GM18873 (cell line): ENCODE results near the gene ZBTB18.
"Not testable (repeated sequence)": the region's sequence is repeated elsewhere in the genome, so short reads cannot be mapped to it uniquely, and the experiment has no call there.

Experiments
- ATAC-seq: cut with Tn5 transposase; IDR thresholded peaks from one replicate; pipeline ENCODE4 v1.9.1; 2021; ENCODE audit warnings: mild to moderate bottlenecking, moderate library complexity, moderate number of reproducible peaks; ENCODE audit not compliant: unreplicated experiment, low FRiP score

The ZBTB18 gene

DNA sequence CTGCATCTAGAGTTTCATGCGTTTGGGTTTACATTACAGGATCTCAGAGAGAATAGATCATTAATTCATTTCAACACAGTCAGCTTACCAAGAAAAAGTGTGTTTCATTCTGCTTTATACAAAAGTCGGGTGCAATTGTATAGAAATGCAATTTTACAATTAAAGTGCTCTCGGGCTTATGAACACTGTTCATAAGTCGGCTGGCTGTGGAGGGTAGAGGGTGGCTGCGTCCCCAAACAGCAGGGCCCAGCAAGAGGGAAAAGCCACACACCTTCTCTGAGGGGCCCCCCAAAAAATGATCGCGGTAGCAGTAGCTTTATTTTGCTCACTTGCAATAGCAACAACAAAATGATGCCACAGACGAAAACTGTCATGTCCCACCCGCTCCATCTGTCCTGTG, 13.8 kb upstream of the ZBTB18 start:
- ATAC-seq = no peak

- ATAC-seq = no peak
These were observed 9.5 kb upstream of the ZBTB18 start for GRCh38 chr1:244041466-244042120.

DNA sequence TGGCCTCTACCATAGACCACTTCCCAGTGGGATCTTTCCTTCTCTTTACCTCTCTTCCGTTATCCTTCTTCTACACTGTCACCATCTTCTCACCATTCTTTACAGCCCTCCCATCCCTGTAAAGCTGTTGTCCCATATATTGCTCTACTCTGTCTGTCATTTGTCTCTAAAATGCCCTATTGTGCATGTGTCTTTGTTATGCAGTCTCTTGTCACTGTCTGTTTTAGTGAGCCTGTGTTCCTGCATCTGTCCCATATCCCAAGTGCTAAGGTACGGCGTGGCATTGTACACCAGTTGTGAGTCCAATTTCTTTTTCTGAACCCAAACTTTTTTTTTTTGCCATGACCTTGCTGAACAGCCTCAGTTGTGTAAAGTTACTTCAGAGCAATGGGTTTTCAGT, 8.8 kb upstream of the ZBTB18 start:
- no peak for ATAC-seq

- no peak for ATAC-seq
These were observed 6.7 kb upstream of the ZBTB18 start for GRCh38 chr1:244044423-244044822.

GRCh38 chr1:244046254-244046653, 4.8 kb upstream of the ZBTB18 start:
- ATAC-seq = not testable (repeated sequence)

DNA sequence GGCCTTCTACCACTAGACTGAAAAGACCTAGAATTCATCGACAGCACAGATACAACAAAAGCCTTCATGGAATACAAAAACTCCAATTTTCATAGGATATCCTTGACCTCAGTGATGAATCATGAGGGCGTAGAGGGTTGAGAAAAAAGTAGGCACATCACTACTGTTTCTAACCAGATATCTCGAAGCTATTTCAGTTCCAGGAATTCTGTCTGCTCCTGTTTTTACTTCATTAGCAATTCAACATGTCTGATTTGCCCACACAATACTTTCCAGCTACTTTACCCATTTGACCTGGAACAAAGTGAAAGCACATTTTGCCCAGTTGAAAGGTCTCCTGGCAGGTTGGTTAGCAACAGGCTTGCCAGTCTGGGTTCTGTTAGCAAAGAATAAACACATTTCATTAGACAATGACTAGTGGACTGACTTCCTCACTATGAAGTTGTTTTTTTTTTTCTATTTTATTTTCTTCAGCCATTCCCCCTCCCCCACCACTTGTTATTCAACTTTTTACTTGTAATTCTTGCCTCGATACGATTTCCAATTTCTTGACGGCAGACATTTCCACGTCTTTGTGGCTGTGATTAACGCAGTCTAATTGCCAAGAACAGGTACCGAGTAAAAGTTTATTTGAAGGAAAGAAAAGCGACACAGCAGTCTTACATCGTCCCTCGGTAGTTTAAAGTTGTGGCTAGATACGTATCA, 4.0 kb upstream of the ZBTB18 start:
- no peak for ATAC-seq

DNA sequence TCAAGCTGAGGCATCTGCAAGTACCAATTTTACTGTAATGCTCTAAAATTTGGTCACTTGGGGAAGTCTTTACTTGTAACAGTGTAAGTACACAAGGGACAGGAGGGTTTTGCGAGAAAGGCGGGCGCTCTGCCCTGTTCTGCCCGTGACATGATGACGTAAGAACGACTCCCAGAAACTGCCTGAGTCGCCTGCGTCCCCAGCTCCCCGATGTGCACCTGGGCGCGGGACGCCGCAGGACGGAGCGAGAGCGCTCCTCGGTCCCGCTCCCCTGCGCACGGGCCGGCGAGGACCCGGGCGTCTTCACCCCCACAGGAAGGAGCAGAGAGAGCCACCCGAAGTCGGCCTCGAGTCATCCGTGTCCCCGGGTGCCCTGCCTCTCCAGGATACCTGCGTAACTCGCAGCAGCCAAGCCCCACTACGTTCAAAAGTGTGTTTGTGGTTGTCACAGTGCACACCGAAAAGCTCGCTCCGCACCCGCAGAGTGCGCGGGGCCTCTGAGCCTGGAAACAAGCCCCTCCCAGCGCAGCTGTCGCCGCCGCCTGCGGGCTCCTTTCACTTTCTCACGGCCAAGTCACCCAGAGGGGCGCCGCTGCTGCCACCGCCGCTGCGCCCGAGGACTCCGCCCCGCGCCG, 3.3 kb upstream of the ZBTB18 start:
- peak; percentile 70 for ATAC-seq

- no peak for ATAC-seq
These were observed 2.6 kb upstream of the ZBTB18 start for GRCh38 chr1:244048256-244049161.

DNA sequence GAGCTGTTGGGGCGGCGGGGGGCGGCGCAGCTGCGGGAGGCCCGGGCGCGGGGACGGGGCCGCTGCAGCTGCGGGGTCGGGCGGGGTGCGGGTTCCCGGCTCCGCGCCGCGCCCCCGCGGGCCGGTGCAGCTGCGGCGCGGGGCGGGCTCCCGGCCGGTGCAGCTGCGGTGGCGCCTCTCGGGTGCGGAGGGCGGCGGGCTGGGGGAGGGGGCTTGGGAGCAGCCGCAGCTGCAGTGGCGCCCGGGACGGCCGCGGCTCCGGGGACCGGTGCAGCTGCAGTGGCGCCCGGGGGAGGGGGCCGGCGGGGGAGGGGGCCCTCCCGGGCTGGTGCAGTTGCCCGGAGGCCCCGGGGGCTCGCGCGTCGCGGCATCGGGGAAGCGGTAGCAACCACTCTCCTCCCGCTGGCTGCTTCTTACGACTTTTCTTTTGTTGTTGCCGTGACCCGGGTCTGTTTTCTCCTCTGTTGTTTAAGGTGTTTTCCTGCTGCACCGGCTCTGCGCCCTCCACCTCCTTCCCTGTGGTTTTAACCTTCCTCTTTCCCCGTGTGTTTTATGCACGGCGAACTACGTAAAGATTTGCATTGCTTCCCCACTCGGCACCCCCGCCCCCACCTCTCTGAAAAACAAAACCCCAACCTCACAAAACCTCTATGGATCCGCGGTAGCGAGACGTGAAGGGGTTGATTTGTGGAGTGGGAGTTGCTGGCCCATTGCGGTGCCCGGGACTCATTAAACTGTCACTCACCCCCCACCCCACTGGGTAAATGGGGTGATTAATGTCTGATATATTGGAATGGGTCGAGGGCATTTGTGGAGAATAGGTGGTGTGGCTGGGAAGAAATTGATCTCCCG, 1.7 kb upstream of the ZBTB18 start:
- ATAC-seq = no peak

GRCh38 chr1:244050014-244050834, 859 bp upstream of the ZBTB18 start:
- no peak for ATAC-seq

DNA sequence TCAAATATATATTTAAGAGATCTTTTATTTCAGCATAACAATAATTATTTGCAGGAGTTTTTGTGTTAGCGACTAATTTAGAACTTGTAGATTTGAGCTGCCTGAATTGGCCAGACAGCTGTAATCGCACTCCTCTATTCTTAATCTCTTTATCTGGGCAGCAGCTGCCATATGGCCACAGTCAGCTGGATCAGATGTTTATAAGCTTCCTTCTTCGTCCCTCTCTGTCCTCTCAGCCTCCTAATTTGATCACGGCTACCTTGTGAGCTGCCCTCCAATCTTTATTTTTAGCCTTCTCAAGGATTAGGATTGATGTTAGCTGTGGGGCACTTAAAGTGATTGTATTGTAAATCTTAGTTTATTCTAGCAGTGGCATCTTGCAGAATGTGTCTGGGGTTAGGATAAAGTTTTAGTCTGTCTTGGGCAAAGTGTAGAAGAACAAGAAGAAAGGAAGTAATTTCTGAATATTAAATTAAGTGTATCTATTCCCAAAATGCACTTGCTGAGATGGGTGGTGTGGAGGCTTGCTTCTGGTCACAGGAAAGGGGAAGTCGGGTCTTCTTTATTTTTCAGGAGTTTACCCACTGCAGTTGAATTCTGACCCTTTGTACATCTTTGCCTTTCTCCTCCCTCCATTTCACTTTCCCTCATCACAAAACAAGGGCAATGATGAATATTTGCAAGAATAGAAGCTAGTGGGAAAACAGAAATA, 1.1 kb downstream of the ZBTB18 start:
- no peak for ATAC-seq

- ATAC-seq = no peak
These were observed 1.7 kb downstream of the ZBTB18 start for GRCh38 chr1:244052728-244053312.

DNA sequence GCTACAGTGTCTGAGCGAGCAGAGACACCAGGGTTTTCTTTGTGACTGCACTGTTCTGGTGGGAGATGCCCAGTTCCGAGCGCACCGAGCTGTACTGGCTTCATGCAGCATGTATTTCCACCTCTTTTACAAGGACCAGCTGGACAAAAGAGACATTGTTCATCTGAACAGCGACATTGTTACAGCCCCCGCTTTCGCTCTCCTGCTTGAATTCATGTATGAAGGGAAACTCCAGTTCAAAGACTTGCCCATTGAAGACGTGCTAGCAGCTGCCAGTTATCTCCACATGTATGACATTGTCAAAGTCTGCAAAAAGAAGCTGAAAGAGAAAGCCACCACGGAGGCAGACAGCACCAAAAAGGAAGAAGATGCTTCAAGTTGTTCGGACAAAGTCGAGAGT, 2.7 kb downstream of the ZBTB18 start:
- ATAC-seq = no peak

- ATAC-seq = no peak
These were observed 3.3 kb downstream of the ZBTB18 start for GRCh38 chr1:244054247-244054923.

GRCh38 chr1:244054924-244055263, 3.8 kb downstream of the ZBTB18 start:
- no peak for ATAC-seq

- no peak for ATAC-seq
These were observed 5.5 kb downstream of the ZBTB18 start for GRCh38 chr1:244056577-244056976.

- no peak for ATAC-seq
These were observed 6.6 kb downstream of the ZBTB18 start for GRCh38 chr1:244057474-244058385.
